ENCODE measurements around the gene GCDH. TPM values are rescaled to one million over a fixed set of nuclear protein-coding genes. Genes with fewer than 3 reads are reported as not detected.
"Not testable (repeated sequence)": the region's sequence is repeated elsewhere in the genome, so short reads cannot be mapped to it uniquely, and the experiment has no call there.

GCDH gene
- total RNA-seq (ENCODE audit: unreplicated experiment): 20.0 TPM
- long read RNA-seq, transcript GCDH-201 (12 exons, 1,956 nt): major isoform, 16 of 22 reads
- long read RNA-seq, partial matches to known transcripts: 2 of 22 reads
- long read RNA-seq, other reads (novel, unspliced or antisense): 3 of 22 reads

DNA sequence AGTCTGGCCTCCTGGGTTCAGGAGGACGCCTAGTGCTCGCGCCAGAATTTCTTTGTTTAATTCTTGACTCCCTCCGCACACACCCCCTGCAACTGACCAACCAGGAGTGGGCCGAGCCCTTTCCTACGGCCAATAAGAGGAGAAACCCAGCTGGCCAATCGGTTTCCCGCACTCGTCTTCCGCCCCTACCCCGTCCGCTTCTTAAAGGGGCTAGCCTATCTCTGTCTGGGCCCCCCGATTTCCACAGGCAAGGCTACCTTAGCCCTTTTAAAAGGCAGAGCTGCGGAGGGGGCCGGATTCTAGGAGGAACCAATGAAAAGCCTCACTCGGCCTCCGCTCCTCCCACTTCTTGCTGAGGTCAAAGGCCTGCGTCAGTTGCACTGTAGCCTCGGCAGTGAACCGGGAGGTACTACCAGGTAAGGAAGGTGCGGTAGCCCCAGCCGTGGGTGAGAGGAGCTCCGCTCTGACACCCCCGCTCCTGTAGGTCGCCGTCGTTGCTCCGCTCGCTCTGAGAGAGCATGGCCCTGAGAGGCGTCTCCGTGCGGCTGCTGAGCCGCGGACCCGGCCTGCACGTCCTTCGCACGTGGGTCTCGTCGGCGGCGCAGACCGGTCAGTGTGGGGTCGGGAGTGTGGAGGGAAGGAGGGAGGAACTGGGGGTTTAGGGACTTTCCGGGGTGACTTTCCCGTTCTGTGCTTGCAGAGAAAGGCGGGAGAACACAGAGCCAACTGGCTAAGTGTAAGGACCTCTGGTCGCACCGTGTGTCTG, at the start of gene GCDH:
Gene GCDH, plus strand, starts transcription at position 374 of the 766 bp plus-strand sequence. Its CDS starts 145 bp downstream, at position 519.
- Mint-ChIP-seq H3K4me1 (ENCODE audit: unreplicated experiment) (peaks cover 14% of the 10 kb centered on the region), H3K36me3 (ENCODE audit: low read depth, unreplicated experiment) (peaks cover 4% of the 10 kb centered on the region), H3K27ac (ENCODE audit: unreplicated experiment) (peak within 1 kb of the TSS; percentile 37), H3K9me3 (ENCODE audit: unreplicated experiment) (no peaks in the 10 kb centered on the region), H3K27me3 (ENCODE audit: unreplicated experiment) (peaks cover 11% of the 10 kb centered on the region), H3K4me3 (ENCODE audit: unreplicated experiment) (peak within 1 kb of the TSS; percentile 97)
- peak; percentile 89 for DNase-seq (ENCODE audit: low spot score)
- TF ChIP-seq, protein P1, sequence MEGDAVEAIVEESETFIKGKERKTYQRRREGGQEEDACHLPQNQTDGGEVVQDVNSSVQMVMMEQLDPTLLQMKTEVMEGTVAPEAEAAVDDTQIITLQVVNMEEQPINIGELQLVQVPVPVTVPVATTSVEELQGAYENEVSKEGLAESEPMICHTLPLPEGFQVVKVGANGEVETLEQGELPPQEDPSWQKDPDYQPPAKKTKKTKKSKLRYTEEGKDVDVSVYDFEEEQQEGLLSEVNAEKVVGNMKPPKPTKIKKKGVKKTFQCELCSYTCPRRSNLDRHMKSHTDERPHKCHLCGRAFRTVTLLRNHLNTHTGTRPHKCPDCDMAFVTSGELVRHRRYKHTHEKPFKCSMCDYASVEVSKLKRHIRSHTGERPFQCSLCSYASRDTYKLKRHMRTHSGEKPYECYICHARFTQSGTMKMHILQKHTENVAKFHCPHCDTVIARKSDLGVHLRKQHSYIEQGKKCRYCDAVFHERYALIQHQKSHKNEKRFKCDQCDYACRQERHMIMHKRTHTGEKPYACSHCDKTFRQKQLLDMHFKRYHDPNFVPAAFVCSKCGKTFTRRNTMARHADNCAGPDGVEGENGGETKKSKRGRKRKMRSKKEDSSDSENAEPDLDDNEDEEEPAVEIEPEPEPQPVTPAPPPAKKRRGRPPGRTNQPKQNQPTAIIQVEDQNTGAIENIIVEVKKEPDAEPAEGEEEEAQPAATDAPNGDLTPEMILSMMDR (IDR thresholded peaks at IDR 0.05; ENCODE audit: unreplicated experiment): no peak

DNA sequence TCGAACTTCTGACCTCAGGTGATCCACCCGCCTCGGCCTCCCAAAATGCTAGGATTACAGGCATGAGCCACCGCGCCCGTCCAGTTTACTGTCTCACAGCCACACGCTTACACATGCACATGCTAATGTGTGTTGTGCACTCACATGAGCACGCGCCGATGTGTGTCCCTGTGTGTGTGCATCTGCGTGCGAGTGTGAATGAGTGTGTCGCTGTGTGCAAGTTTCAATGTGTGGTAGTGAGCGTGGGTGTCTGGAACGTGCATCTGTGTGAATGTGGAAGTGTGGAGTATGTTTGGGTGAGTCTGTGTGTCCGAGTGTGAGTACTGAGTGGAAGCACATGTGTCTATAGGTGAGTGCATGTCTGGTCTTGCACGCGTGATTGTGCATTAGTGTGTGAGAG, 48.4 kb upstream of the GCDH start:
- Mint-ChIP-seq H3K4me1 (ENCODE audit: unreplicated experiment) (peaks cover 14% of the 10 kb centered on the region), H3K36me3 (ENCODE audit: low read depth, unreplicated experiment) (peaks cover 7% of the 10 kb centered on the region), H3K27ac (ENCODE audit: unreplicated experiment) (no peak overlapping the region), H3K9me3 (ENCODE audit: unreplicated experiment) (no peaks in the 10 kb centered on the region), H3K27me3 (ENCODE audit: unreplicated experiment) (peaks cover 26% of the 10 kb centered on the region), H3K4me3 (ENCODE audit: unreplicated experiment) (no peak overlapping the region)
- no peak for DNase-seq (ENCODE audit: low spot score)
- TF ChIP-seq, protein P1 (IDR thresholded peaks at IDR 0.05; ENCODE audit: unreplicated experiment): no peak

DNA sequence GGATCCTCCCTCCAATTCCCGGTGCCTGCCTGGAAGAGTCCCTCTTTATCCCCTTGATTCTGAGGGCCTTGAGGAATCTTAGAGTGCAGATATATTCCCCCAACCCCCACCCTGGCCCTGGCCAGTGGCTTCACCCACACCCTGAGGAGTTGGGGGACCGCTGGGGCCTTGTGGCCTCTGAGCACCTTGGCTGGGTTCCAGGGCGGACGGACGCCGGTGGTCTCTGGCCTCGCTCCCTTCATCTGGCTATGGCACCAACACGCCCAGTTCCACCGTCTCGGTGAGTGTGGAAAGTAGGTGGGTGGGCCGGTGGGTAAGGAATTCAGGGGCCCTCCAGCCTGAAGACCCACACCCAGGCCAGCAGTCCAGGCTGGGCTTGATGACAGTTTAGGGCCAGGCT, 47.6 kb upstream of the GCDH start:
- Mint-ChIP-seq H3K4me1 (ENCODE audit: unreplicated experiment) (peaks cover 14% of the 10 kb centered on the region), H3K27ac (ENCODE audit: unreplicated experiment) (no peak overlapping the region), H3K27me3 (ENCODE audit: unreplicated experiment) (peaks cover 25% of the 10 kb centered on the region), H3K9me3 (ENCODE audit: unreplicated experiment) (no peaks in the 10 kb centered on the region), H3K4me3 (ENCODE audit: unreplicated experiment) (no peak overlapping the region), H3K36me3 (ENCODE audit: low read depth, unreplicated experiment) (peaks cover 7% of the 10 kb centered on the region)
- no peak for DNase-seq (ENCODE audit: low spot score)
- TF ChIP-seq, protein P1 (IDR thresholded peaks at IDR 0.05; ENCODE audit: unreplicated experiment): no peak

DNA sequence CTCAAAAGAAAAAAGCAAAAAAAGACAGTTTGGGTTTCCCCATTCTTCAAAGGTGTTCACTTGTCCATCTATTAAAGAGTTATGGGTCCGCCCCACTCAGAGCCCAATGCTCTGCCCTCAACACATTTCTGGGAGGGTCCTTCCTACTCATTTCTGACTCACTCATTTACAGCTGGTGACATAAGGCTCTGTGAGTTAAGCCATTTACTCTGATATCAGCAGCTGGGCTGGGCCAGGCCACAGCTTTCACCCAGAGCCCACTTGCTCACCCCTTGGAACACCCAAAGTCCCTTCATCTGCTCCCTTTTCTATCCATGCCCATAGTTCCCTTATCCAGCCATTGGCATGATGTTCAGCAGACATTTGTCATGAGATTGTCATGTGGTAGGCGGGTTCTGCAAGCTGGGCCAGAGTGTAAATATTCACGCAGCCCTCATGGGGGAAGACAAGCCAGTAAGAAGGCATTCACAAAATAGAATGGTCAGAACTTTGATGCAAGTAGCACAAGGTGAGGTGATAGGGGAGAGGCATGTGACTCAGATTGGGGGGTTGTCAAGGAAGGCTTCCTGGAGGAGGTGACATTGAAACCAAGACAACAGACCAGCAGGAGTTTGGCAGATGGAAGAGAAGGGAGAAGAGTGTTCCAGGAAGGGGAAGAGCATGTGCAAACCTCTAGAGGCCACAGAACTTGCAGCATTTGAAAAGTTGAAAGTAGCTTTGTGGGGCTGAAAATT, 46.8 kb upstream of the GCDH start:
- Mint-ChIP-seq H3K4me3 (ENCODE audit: unreplicated experiment) (no peak overlapping the region), H3K27me3 (ENCODE audit: unreplicated experiment) (peaks cover 23% of the 10 kb centered on the region), H3K27ac (ENCODE audit: unreplicated experiment) (no peak overlapping the region), H3K4me1 (ENCODE audit: unreplicated experiment) (peaks cover 12% of the 10 kb centered on the region), H3K36me3 (ENCODE audit: low read depth, unreplicated experiment) (peaks cover 5% of the 10 kb centered on the region), H3K9me3 (ENCODE audit: unreplicated experiment) (no peaks in the 10 kb centered on the region)
- TF ChIP-seq, protein P1 (IDR thresholded peaks at IDR 0.05; ENCODE audit: unreplicated experiment): no peak
- DNase-seq (ENCODE audit: low spot score): no peak

DNA sequence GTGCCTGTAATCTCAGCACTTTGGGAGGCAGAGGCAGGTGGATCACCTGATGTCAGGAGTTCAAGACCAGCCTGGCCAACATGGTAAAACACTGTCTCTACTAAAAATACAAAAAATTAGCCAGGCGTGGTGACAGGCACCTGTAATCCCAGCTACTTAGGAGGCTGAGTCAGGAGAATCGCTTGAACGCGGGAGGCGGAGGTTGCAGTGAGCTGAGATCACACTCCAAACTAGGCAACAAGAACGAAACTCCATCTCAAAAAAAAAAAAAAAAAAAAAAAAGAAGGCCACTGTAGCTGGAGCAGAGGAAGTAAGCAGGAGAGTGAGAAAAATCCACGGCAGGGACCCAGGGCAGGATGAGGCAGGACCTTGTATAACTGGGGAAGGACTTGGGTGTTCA, 44.3 kb upstream of the GCDH start:
- not testable (repeated sequence) for DNase-seq (ENCODE audit: low spot score); H3K4me1 Mint-ChIP-seq (ENCODE audit: unreplicated experiment); H3K27ac Mint-ChIP-seq (ENCODE audit: unreplicated experiment); H3K4me3 Mint-ChIP-seq (ENCODE audit: unreplicated experiment); H3K9me3 Mint-ChIP-seq (ENCODE audit: unreplicated experiment); H3K36me3 Mint-ChIP-seq (ENCODE audit: low read depth, unreplicated experiment)
- H3K27me3 Mint-ChIP-seq (ENCODE audit: unreplicated experiment): peaks cover 11% of the 10 kb centered on the region

Measured in endothelial cell (in vitro differentiated cells).